Measurements from ENCODE around the gene CREBBP. TPM values are rescaled to one million over a fixed set of nuclear protein-coding genes. Genes with fewer than 3 reads are reported as not detected.

The CREBBP gene
- total and polyA plus RNA-seq, 2 experiments from 2014 or later, result 24.4 to 33.8 TPM

DNA sequence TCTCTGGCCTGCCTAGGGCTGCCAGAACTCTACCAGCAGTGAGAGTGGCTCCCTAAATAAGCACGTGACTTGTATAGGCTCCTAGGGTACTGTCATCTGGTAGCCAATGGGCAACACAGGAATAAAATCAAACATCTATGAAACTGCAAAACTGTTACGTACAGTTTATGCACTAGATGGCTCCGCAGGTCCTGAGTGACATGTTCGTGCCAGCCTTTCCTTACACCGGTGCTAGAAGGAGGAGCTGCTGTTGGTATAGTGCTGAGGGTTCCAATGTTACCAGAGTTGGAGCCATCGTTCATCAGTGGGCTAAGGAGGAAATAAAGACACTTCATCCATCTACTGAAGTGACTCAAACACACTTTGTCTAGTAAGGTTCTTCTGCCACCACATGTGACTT, 99.9 kb downstream of the CREBBP start:
- Histone ChIP-seq H3K36me3 (peaks cover 40% of the 10 kb centered on the region), H3K27ac (no peak overlapping the region)

DNA sequence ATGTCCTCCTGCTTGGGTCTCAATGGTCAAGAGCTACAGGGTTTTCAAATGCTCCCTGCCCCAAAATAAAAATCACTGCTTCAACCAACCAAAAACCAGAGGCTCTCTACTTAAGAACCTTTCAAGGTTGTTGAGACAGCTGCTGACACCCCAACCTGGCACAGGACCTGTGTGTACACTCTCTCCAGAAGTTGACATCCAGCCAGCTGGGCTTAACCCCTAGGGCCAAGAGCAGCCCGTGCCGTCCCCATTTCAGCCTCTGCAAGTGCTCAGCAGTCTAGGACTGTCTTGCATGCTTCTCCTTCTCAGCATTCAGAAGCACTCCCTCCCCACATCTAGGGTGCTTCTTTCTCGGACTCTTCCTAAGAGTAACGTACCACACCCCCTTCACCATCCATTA, 104.2 kb downstream of the CREBBP start:
- Histone ChIP-seq H3K27me3 (no peaks in the 10 kb centered on the region), H3K4me1 (ENCODE audit: low read depth) (no peaks in the 10 kb centered on the region), H3K4me3 (no peak overlapping the region), H3K36me3 (peaks cover 53% of the 10 kb centered on the region), H3K9me3 (ENCODE audit: low read depth) (no peaks in the 10 kb centered on the region), H3K27ac (no peak overlapping the region)
- TF ChIP-seq, protein P1, sequence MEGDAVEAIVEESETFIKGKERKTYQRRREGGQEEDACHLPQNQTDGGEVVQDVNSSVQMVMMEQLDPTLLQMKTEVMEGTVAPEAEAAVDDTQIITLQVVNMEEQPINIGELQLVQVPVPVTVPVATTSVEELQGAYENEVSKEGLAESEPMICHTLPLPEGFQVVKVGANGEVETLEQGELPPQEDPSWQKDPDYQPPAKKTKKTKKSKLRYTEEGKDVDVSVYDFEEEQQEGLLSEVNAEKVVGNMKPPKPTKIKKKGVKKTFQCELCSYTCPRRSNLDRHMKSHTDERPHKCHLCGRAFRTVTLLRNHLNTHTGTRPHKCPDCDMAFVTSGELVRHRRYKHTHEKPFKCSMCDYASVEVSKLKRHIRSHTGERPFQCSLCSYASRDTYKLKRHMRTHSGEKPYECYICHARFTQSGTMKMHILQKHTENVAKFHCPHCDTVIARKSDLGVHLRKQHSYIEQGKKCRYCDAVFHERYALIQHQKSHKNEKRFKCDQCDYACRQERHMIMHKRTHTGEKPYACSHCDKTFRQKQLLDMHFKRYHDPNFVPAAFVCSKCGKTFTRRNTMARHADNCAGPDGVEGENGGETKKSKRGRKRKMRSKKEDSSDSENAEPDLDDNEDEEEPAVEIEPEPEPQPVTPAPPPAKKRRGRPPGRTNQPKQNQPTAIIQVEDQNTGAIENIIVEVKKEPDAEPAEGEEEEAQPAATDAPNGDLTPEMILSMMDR (IDR thresholded peaks at IDR 0.05; ENCODE audit: low read depth, low read length), result no peak
- no peak for DNase-seq (ENCODE audit: low read depth in 1 of 2, low spot score in 1 of 2)

More for the DNA sequence above, 99.9 kb downstream of the CREBBP start:
- Histone ChIP-seq H3K4me3 (no peak overlapping the region), H3K4me1 (ENCODE audit: low read depth) (no peaks in the 10 kb centered on the region), H3K9me3 (ENCODE audit: low read depth) (no peaks in the 10 kb centered on the region), H3K27me3 (no peaks in the 10 kb centered on the region)
- peak in 1 of 2 donors; percentile 11 for DNase-seq (ENCODE audit: low read depth in 1 of 2, low spot score in 1 of 2)
- TF ChIP-seq, protein P1 (IDR thresholded peaks at IDR 0.05; ENCODE audit: low read depth, low read length), result no peak

DNA sequence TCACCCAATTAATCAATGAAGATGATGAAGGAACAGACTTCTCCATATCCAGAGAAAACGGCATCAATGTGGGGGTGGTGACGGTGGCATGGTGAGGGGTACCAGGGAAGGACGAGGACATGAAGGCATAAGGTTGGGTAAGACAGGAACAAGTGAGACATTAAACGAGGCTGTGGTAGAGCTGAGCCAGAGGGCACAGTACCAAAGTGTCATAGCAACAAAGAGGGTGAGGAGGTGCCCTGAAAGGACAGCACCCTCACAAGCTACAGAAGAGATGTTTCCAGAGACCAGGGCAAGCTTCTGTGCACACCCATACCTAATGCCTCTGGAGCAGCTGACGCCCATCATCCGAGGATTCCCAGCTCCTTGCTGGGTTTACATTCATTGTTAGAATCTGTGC, 105.7 kb downstream of the CREBBP start:
- no peaks in the 10 kb centered on the region for H3K27me3 ChIP-seq
- H3K4me3 ChIP-seq, result no peak overlapping the region
- peak overlapping the region; percentile 9 for H3K27ac ChIP-seq
- H3K36me3 ChIP-seq, result peaks cover 63% of the 10 kb centered on the region
- TF ChIP-seq, protein P1 (IDR thresholded peaks at IDR 0.05; ENCODE audit: low read depth, low read length), result no peak
- no peak for DNase-seq (ENCODE audit: low read depth in 1 of 2, low spot score in 1 of 2)
- H3K4me1 ChIP-seq (ENCODE audit: low read depth), result no peaks in the 10 kb centered on the region
- no peaks in the 10 kb centered on the region for H3K9me3 ChIP-seq (ENCODE audit: low read depth)

DNA sequence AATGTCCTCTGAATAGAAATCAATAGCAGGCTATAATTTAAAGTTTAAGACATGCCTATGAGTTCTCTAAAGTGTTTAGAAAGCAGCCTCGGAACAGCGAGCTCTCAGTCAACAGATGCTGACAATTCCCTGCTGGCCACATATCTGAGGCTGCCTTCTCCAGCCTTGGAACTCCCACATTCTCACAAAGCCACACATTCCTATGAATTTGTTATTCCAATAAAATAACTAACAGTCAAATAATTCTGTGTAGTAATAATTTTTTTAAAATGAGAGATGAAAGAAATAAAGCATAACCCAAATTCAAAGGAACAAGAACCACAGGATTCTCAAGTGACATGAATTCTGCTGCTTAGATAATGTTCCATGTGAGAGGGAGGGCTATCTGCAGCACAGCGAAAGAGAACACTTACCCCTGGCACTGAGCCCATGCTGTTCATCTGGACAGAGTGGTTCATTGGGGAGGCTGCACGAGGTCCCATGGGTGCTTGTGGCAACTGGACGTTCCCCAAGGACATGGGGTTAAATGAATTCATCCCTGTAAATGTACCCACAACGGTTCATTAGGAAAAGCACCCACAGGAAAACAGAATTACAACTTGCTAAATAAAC, 106.3 kb downstream of the CREBBP start:
- TF ChIP-seq, protein P1 (IDR thresholded peaks at IDR 0.05; ENCODE audit: low read depth, low read length), result no peak
- no peaks in the 10 kb centered on the region for H3K4me1 ChIP-seq (ENCODE audit: low read depth)
- peak overlapping the region; percentile 18 for H3K27ac ChIP-seq
- no peaks in the 10 kb centered on the region for H3K9me3 ChIP-seq (ENCODE audit: low read depth)
- H3K36me3 ChIP-seq, result peaks cover 68% of the 10 kb centered on the region
- no peak overlapping the region for H3K4me3 ChIP-seq
- no peaks in the 10 kb centered on the region for H3K27me3 ChIP-seq
- DNase-seq (ENCODE audit: low read depth in 1 of 2, low spot score in 1 of 2), result peak in 1 of 2 donors; percentile 76

DNA sequence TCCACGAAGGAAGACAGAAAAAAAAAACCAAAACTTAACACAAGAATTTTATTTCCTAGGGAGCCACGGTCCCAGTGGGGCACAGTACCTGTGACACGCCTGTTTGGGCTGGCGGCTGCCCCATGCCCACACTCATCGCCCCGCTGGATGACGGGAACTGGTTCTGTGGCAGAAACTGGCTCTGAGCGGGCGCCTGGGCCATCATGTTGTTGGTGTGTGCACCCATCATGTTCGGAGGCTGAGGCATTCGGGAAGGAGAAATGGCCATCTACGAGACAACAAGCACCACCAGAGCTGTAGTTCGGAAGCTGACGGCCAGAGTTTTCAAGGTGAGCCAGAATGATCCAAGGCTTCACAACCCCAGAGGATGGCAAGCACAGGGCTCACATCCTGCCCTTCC, 106.8 kb downstream of the CREBBP start:
- H3K27me3 ChIP-seq, result no peaks in the 10 kb centered on the region
- no peaks in the 10 kb centered on the region for H3K4me1 ChIP-seq (ENCODE audit: low read depth)
- no peaks in the 10 kb centered on the region for H3K9me3 ChIP-seq (ENCODE audit: low read depth)
- DNase-seq (ENCODE audit: low read depth in 1 of 2, low spot score in 1 of 2), result no peak
- peaks cover 71% of the 10 kb centered on the region for H3K36me3 ChIP-seq
- no peak overlapping the region for H3K27ac ChIP-seq
- no peak overlapping the region for H3K4me3 ChIP-seq
- TF ChIP-seq, protein P1 (IDR thresholded peaks at IDR 0.05; ENCODE audit: low read depth, low read length), result no peak
